HepG2 (cell line): ENCODE results near the gene IARS2. TPM values are rescaled to one million over a fixed set of nuclear protein-coding genes. Genes with fewer than 3 reads are reported as not detected.

ENCODE experiments used
- FOXJ3 ChIP-seq: sonication (generic); formaldehyde crosslinking; IDR thresholded peaks from 2 replicates; pipeline ENCODE4 v1.4.0; 2020; ENCODE audit warnings: missing genetic modification reagents, mild to moderate bottlenecking, borderline replicate concordance
- HDAC1 ChIP-seq: sonication (generic); formaldehyde crosslinking; IDR thresholded peaks from 2 replicates; pipeline ENCODE4 v1.5.1; 2020; ENCODE audit warnings: mild to moderate bottlenecking, missing genetic modification reagents
- HOXA3 ChIP-seq: sonication (generic); formaldehyde crosslinking; IDR thresholded peaks from 2 replicates; pipeline ENCODE4 v1.5.0; 2020; ENCODE audit warnings: missing genetic modification reagents
- KDM6A ChIP-seq: IDR thresholded peaks from 2 replicates; pipeline ENCODE4 v1.6.1; 2016; ENCODE audit warnings: low read depth
- PHF21A ChIP-seq: sonication (generic); formaldehyde crosslinking; IDR thresholded peaks from 2 replicates; pipeline ENCODE4 v1.5.0; 2020; ENCODE audit warnings: mild to moderate bottlenecking, missing genetic modification reagents
- SMAD1 ChIP-seq: sonication (generic); formaldehyde crosslinking; IDR thresholded peaks from 2 replicates; pipeline ENCODE4 v1.4.0; 2020; ENCODE audit warnings: missing genetic modification reagents, low read depth, mild to moderate bottlenecking, borderline replicate concordance
- SOX5 ChIP-seq: IDR thresholded peaks from 2 replicates; pipeline ENCODE4 v1.6.1; 2016; ENCODE audit warnings: borderline replicate concordance
- TAF15 ChIP-seq: fragments of 200-400 bp; formaldehyde crosslinking; IDR thresholded peaks from one replicate; pipeline ENCODE4 v1.6.1; 2018; ENCODE audit warnings: mild to moderate bottlenecking, low read depth, low read length; ENCODE audit not compliant: poor library complexity, severe bottlenecking
- TSC22D2 ChIP-seq: sonication (generic); formaldehyde crosslinking; IDR thresholded peaks from 2 replicates; pipeline ENCODE4 v1.5.1; 2020; ENCODE audit warnings: missing genetic modification reagents, mild to moderate bottlenecking, borderline replicate concordance
- ZNF775 ChIP-seq: sonication (generic); formaldehyde crosslinking; IDR thresholded peaks from 2 replicates; pipeline ENCODE4 v1.4.0; 2020; ENCODE audit warnings: missing genetic modification reagents, mild to moderate bottlenecking, moderate library complexity, borderline replicate concordance
- ZNF841 ChIP-seq: sonication (generic); formaldehyde crosslinking; IDR thresholded peaks from 2 replicates; pipeline ENCODE4 v1.8.1; 2023; ENCODE audit warnings: missing genetic modification reagents, borderline replicate concordance
- polyA plus RNA-seq, 8 experiments: library from polyadenylated mRNA; depleted of rRNA in 3 of 8; stranded (reverse) in 7 of 8; unstranded in 1 of 8; fragments of >200 nt; fragmentation: Illumina TruSeq in 4 of 8; extraction: Trizol in 4 of 8; gene quantifications; 2 replicates each; pipeline versions ENCODE4 v1.2.1 to v1.2.3, GENCODE V29; 2011 to 2016; ENCODE audit warnings: low read depth in 4 of 8, missing spikeins in 1 of 8, mixed read lengths in 1 of 8; ENCODE audit not compliant: insufficient read depth in 1 of 8
- total RNA-seq, 5 experiments: library from RNA; depleted of rRNA; stranded (reverse); fragments of >200 nt; fragmentation: Illumina TruSeq; extraction: Trizol; gene quantifications; 2 replicates each; pipeline ENCODE4 v1.2.3, GENCODE V29; 2016; ENCODE audit warnings: low read depth in 1 of 5
- TF ChIP-seq, protein P1 (sequence below): IDR thresholded peaks from 2 replicates; pipeline ENCODE4 v1.6.1; 2018; ENCODE audit warnings: missing genetic modification reagents, mild to moderate bottlenecking, missing compliant biosample characterization
- TF ChIP-seq, protein P2 (sequence below): sonication (generic); formaldehyde crosslinking; IDR thresholded peaks from 2 replicates; pipeline ENCODE4 v1.8.0; 2022; ENCODE audit warnings: missing genetic modification reagents, mild to moderate bottlenecking, borderline replicate concordance
- TF ChIP-seq, protein P3 (sequence below): sonication (generic); formaldehyde crosslinking; IDR thresholded peaks from 2 replicates; pipeline ENCODE4 v1.5.0; 2020; ENCODE audit warnings: mild to moderate bottlenecking, missing genetic modification reagents
- TF ChIP-seq, protein P4 (sequence below), 2 experiments: sonication (generic) in 1 of 2; formaldehyde crosslinking in 1 of 2; IDR thresholded peaks; 2 replicates each; pipeline versions ENCODE4 v1.6.1 to v1.9.0; 2014 to 2022; ENCODE audit warnings: antibody characterized with exemption in 1 of 2, borderline replicate concordance in 1 of 2, inconsistent platforms in 1 of 2, low read depth in 1 of 2, missing genetic modification reagents in 1 of 2

The IARS2 gene
- total and polyA plus RNA-seq, 2 of the 13 experiments (the other 11 are each of a cell fraction or from before 2014, with no cell fraction given) = 28.6 to 122 TPM

DNA sequence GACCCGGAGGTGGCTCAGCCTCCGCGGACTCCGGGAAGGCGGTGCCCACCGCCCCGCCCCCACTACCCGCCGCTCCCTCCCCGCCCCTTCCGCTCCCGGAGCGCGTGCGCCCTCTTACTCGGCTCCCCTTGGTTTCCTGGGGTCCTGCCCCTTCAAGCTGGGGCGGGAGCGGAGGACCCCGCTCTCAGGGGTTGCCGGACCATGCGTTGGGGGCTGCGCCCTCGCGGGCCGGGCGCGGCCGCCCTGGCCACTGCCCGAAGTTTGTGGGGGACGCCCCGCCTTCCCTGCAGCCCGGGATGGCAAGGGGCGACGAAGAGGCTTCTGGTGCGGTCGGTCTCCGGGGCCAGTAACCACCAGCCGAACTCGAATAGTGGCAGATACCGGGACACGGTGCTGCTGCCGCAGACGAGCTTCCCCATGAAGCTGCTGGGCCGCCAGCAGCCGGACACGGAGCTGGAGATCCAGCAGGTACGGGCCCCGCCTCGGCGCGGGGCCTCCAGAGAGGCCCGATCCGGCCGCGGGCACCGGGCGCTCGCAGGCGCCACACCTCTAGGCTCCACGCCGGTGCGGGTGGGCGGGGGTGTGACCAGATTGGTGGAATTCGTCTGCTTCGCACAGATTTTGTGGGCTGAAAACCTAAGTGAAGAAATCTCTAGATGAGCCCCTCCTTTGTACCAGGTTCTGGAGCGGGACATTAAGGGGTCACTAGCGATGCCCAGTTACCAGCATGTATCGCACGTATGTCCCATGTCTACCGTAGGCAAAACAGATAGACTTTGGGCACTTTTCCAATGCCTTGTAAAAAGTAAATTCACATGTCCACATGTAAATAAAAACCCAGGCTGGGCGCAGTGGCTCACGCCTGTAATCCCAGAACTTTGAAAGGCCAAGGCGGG lies at the start of gene IARS2 (continued):
- TF ChIP-seq SOX5 (CRISPR knock-in tag) (0 out of 2 replicates have a peak, but pooled peaks have one; percentile 2), PHF21A (CRISPR knock-in tag) (peak; percentile 68; the same call in 1 of the 2 replicates), HDAC1 (CRISPR knock-in tag) (peak; percentile 86), SMAD1 (no peak), KDM6A (CRISPR knock-in tag) (no peak), TAF15 (no peak), FOXJ3 (CRISPR knock-in tag) (no peak), ZNF775 (no peak), ZNF841 (CRISPR knock-in tag) (no peak), HOXA3 (CRISPR knock-in tag) (peak; percentile 45; the same call in 1 of the 2 replicates), TSC22D2 (CRISPR knock-in tag) (0 out of 2 replicates have a peak, but pooled peaks have one; percentile 72)
- TF ChIP-seq, protein P1, sequence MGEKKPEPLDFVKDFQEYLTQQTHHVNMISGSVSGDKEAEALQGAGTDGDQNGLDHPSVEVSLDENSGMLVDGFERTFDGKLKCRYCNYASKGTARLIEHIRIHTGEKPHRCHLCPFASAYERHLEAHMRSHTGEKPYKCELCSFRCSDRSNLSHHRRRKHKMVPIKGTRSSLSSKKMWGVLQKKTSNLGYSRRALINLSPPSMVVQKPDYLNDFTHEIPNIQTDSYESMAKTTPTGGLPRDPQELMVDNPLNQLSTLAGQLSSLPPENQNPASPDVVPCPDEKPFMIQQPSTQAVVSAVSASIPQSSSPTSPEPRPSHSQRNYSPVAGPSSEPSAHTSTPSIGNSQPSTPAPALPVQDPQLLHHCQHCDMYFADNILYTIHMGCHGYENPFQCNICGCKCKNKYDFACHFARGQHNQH (CRISPR knock-in tag) = 0 out of 2 replicates have a peak, but pooled peaks have one; percentile 37
- TF ChIP-seq, protein P2, sequence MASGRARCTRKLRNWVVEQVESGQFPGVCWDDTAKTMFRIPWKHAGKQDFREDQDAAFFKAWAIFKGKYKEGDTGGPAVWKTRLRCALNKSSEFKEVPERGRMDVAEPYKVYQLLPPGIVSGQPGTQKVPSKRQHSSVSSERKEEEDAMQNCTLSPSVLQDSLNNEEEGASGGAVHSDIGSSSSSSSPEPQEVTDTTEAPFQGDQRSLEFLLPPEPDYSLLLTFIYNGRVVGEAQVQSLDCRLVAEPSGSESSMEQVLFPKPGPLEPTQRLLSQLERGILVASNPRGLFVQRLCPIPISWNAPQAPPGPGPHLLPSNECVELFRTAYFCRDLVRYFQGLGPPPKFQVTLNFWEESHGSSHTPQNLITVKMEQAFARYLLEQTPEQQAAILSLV (CRISPR knock-in tag) = peak; percentile 48; the same call in 1 of the 2 replicates
- TF ChIP-seq, protein P3, sequence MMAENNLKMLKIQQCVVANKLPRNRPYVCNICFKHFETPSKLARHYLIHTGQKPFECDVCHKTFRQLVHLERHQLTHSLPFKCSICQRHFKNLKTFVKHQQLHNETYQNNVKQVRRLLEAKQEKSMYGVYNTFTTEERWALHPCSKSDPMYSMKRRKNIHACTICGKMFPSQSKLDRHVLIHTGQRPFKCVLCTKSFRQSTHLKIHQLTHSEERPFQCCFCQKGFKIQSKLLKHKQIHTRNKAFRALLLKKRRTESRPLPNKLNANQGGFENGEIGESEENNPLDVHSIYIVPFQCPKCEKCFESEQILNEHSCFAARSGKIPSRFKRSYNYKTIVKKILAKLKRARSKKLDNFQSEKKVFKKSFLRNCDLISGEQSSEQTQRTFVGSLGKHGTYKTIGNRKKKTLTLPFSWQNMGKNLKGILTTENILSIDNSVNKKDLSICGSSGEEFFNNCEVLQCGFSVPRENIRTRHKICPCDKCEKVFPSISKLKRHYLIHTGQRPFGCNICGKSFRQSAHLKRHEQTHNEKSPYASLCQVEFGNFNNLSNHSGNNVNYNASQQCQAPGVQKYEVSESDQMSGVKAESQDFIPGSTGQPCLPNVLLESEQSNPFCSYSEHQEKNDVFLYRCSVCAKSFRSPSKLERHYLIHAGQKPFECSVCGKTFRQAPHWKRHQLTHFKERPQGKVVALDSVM (CRISPR knock-in tag) = peak; percentile 90
- TF ChIP-seq, protein P4, sequence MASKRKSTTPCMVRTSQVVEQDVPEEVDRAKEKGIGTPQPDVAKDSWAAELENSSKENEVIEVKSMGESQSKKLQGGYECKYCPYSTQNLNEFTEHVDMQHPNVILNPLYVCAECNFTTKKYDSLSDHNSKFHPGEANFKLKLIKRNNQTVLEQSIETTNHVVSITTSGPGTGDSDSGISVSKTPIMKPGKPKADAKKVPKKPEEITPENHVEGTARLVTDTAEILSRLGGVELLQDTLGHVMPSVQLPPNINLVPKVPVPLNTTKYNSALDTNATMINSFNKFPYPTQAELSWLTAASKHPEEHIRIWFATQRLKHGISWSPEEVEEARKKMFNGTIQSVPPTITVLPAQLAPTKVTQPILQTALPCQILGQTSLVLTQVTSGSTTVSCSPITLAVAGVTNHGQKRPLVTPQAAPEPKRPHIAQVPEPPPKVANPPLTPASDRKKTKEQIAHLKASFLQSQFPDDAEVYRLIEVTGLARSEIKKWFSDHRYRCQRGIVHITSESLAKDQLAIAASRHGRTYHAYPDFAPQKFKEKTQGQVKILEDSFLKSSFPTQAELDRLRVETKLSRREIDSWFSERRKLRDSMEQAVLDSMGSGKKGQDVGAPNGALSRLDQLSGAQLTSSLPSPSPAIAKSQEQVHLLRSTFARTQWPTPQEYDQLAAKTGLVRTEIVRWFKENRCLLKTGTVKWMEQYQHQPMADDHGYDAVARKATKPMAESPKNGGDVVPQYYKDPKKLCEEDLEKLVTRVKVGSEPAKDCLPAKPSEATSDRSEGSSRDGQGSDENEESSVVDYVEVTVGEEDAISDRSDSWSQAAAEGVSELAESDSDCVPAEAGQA (IDR thresholded peaks at IDR 0.05; ENCODE audit: low read depth) = no peak
- TF ChIP-seq, protein P4 (CRISPR knock-in tag; IDR thresholded peaks at IDR 0.05; ENCODE audit: borderline replicate concordance) = peak; percentile 53; the same call in 1 of the 2 replicates
